NCI-H748 (cell line): ENCODE measurements around the gene FAM131A.

Experiments
- DNase-seq: peaks from one replicate; lab custom pipeline; 2025; ENCODE audit not compliant: unreplicated experiment; lab: John Stamatoyannopoulos, UW

The FAM131A gene

GRCh38 chr3:184389384-184389783, 52.0 kb downstream of the FAM131A start:
- DNase-seq, result no peak

DNA sequence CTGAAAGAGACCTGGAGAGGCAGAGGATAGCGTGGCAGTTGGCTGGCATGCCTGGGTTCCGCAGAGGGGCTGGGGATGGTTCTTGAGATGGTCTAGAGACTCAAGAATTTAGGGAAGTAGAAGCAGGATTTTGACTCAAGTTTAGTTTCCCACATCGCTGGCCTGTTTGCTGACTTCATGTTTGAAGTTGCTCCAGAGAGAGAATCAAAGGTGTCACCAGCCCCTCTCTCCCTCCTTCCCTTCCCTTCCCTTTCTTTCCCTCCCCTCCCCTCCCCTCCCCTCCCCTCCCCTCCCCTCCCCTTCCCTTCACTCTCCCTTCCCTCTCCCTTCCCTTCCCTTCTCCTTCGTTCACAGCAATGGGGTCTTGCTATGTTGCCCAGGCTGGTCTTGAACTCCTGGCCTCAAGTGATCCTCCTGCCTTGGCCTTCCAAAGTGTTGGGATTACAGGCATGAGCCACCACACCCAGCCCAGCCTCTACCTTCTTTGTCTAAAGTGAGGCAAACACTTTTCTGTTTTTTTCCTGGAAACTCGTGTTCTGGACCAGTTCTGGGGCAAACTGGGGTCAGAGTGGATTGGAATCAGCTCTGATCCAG, 52.6 kb downstream of the FAM131A start:
- DNase-seq, result no peak

GRCh38 chr3:184391266-184391665, 53.9 kb downstream of the FAM131A start:
- no peak for DNase-seq

DNA sequence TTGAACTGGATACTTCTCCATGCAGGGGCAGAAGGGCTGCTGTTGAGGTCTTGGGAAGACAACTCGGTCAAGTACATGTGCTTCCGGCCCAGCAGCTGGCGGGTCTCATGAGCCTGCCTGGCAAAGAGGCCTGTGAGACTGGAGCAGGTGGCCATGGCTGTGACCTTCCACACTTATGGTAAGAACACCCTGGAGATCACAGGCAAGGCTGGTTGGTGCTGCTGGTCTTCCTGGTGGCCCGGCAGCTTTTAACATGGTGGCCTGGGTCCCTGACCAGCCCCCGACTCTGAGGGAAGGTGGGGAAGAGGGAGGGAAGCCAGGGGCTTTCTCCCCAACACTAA, 57.9 kb downstream of the FAM131A start:
- DNase-seq, result no peak
